Endodermal cell (in vitro differentiated cells): ENCODE measurements around the gene PITPNM3. TPM values are rescaled to one million over a fixed set of nuclear protein-coding genes. Genes with fewer than 3 reads are reported as not detected.

Experiments
- DNase-seq: peaks from one replicate; pipeline ENCODE4 v3.0.0-alpha.2; 2017
- H3K27ac ChIP-seq: 2 replicates; pipeline ENCODE4 v1.5.1; 2013; ENCODE audit warnings: mild to moderate bottlenecking, low read depth, low read length, moderate library complexity
- H3K27me3 ChIP-seq: 2 replicates; pipeline ENCODE4 v1.6.1; 2013; ENCODE audit warnings: mild to moderate bottlenecking, low read length, moderate library complexity; ENCODE audit not compliant: insufficient read depth, control insufficient read depth, poor library complexity, severe bottlenecking
- H3K36me3 ChIP-seq: 2 replicates; pipeline ENCODE4 v1.7.0; 2013; ENCODE audit warnings: mild to moderate bottlenecking, low read length, moderate library complexity; ENCODE audit not compliant: control insufficient read depth, insufficient read depth
- H3K4me1 ChIP-seq: one replicate; pipeline ENCODE4 v1.7.0; 2013; ENCODE audit warnings: low read length; ENCODE audit not compliant: control insufficient read depth, insufficient read depth
- H3K4me3 ChIP-seq: 2 replicates; pipeline ENCODE4 v1.5.1; 2013; ENCODE audit warnings: mild to moderate bottlenecking, low read length, moderate library complexity
- H3K9ac ChIP-seq: 2 replicates; pipeline ENCODE4 v1.6.1; 2013; ENCODE audit warnings: mild to moderate bottlenecking, low read length, moderate library complexity; ENCODE audit not compliant: poor library complexity, severe bottlenecking; ENCODE audit errors: extremely low read depth
- H3K9me3 ChIP-seq: 2 replicates; pipeline ENCODE4 v1.6.1; 2013; ENCODE audit warnings: mild to moderate bottlenecking, low read length, moderate library complexity; ENCODE audit not compliant: control insufficient read depth
- H3K27ac Mint-ChIP-seq: 2 replicates; pipeline ENCODE4 v1.8.0; 2020; ENCODE audit warnings: mixed read lengths
- H3K27me3 Mint-ChIP-seq: 2 replicates; pipeline ENCODE4 v1.8.0; 2021; ENCODE audit warnings: mild to moderate bottlenecking, mixed read lengths; ENCODE audit not compliant: insufficient read depth
- H3K36me3 Mint-ChIP-seq: 2 replicates; pipeline ENCODE4 v1.8.0; 2020; ENCODE audit warnings: low read depth, mixed read lengths
- H3K4me1 Mint-ChIP-seq: 2 replicates; pipeline ENCODE4 v1.8.0; 2020; ENCODE audit warnings: mixed read lengths
- H3K4me3 Mint-ChIP-seq: 2 replicates; pipeline ENCODE4 v1.8.0; 2020; ENCODE audit warnings: mild to moderate bottlenecking, moderate library complexity, mixed read lengths
- H3K9me3 Mint-ChIP-seq: 2 replicates; pipeline ENCODE4 v1.8.0; 2020; ENCODE audit warnings: mild to moderate bottlenecking, mixed read lengths
- CTCF ChIP-seq: fragments of 200-600 bp; sonication (generic); conservative IDR thresholded peaks from 2 replicates; pipeline ENCODE4 v1.5.0; 2021; ENCODE audit warnings: antibody characterized with exemption, mild to moderate bottlenecking
- WGBS, 2 experiments: methylation state at CpG; one replicate each; pipeline versions ENCODE4 v1.1.5 to v1.1.7; 2013; ENCODE audit warnings: missing lambda C conversion rate in 2 of 2, mixed read lengths in 1 of 2; ENCODE audit not compliant: insufficient coverage in 1 of 2, insufficient read length in 1 of 2; 5-methylcytosine and 5-hydroxymethylcytosine counted together
- total RNA-seq, 2 donors: library from RNA; stranded (reverse); fragmentation: NEBNext Ultra II Directional in 1 of 2; extraction: Animal tissue kit (Norgen Biotek cat#: 25700) in 1 of 2; gene quantifications; 2 replicates in 1 of 2; 3 replicates in 1 of 2; pipeline ENCODE4 v1.2.1, GENCODE V29; 2021

Gene PITPNM3
- total RNA-seq, 2 donors from 2014 or later, result 1.8 to 2.7 TPM

DNA sequence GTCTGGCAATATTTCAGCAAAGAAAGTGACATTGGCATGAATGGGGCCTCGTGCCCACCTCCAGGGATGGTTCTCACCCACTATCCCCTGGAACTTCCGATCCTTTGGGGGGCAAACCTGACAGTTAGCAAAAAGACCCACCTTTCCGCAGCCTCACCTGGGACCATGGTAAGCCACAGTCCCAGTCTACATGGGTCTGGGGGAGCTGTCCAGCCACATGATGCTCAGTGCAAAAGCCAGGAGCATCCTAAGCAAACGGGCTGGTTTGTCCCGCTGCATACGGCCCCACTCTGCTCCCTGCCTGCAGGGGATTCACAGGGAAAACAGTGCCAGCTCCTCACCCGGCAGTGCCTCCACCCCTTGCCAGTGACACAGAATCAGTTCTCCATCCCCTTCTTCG, 140.7 kb downstream of the PITPNM3 start:
- no peak overlapping the region for H3K27ac Mint-ChIP-seq
- Histone ChIP-seq H3K4me1 (no peaks in the 10 kb centered on the region), H3K9me3 (no peaks in the 10 kb centered on the region), H3K36me3 (no peaks in the 10 kb centered on the region), H3K9ac (no peak overlapping the region), H3K4me3 (no peak overlapping the region), H3K27ac (no peak overlapping the region), H3K27me3 (no peaks in the 10 kb centered on the region)
- H3K36me3 Mint-ChIP-seq, result no peaks in the 10 kb centered on the region
- H3K4me1 Mint-ChIP-seq, result peaks cover 7% of the 10 kb centered on the region
- DNase-seq, result no peak
- TF ChIP-seq CTCF, result no peak
- no peaks in the 10 kb centered on the region for H3K9me3 Mint-ChIP-seq
- peaks cover 3% of the 10 kb centered on the region for H3K27me3 Mint-ChIP-seq
- 84 to 92% methylated on average over 7 to 8 of the region's 8 CpGs for WGBS, 2 experiments
- H3K4me3 Mint-ChIP-seq, result no peak overlapping the region

DNA sequence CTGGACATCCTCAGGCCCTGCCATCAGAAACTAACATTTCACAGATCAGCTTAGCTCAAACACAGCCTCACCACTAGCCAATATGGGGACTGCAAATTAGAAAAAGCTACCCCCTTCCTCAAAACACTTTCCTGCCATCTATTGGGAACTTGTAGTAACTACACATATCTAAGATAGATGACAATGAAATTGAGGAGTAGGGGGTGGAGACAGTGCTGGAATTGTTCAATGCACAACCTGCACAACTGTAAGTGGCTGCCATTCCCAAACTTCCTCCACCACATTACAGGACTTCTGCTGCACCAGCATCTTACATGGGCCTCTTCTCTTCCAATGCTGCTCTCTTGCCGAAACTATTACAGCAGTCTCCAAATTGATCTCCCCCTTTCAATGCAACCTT, 143.3 kb downstream of the PITPNM3 start:
- no peak for DNase-seq
- Histone ChIP-seq H3K9me3 (no peaks in the 10 kb centered on the region), H3K4me3 (no peak overlapping the region), H3K27me3 (no peaks in the 10 kb centered on the region), H3K9ac (no peak overlapping the region), H3K4me1 (no peaks in the 10 kb centered on the region), H3K36me3 (no peaks in the 10 kb centered on the region), H3K27ac (no peak overlapping the region)
- Mint-ChIP-seq H3K36me3 (no peaks in the 10 kb centered on the region), H3K4me3 (no peak overlapping the region), H3K9me3 (no peaks in the 10 kb centered on the region), H3K27me3 (peaks cover 3% of the 10 kb centered on the region), H3K4me1 (peaks cover 3% of the 10 kb centered on the region), H3K27ac (no peak overlapping the region)
- TF ChIP-seq CTCF, result peak; percentile 67
- WGBS, 2 experiments, result 92% methylated on average over 1 of the region's 1 CpG; no CpG with 5 or more reads in 1 of the 2 experiments

DNA sequence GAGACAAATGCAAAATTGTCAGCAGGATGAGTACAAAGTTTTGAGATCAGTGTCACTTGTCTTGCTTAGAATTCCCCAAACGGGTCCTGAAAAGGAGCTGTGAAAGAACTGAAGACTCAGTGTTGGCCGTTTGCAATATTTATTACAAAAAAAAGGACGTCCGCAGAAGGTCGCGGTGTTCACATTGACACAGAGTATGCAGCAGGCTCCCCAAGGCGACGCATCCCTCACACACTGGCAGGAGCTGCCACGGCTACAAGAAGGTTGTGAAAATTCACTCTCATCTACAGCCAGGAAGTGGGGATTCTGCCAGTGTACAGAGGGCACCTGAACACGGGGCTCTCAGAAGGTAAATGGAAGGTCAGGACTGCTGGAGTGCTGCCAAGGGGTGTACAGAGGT, 147.6 kb downstream of the PITPNM3 start:
- H3K4me3 ChIP-seq, result no peak overlapping the region
- TF ChIP-seq CTCF, result no peak
- no peak overlapping the region for H3K4me3 Mint-ChIP-seq
- no peak overlapping the region for H3K9ac ChIP-seq
- 91 to 94% methylated on average over 10 of the region's 10 CpGs for WGBS, 2 experiments
- no peak overlapping the region for H3K27ac ChIP-seq
- peaks cover 3% of the 10 kb centered on the region for H3K4me1 Mint-ChIP-seq
- H3K27ac Mint-ChIP-seq, result no peak overlapping the region
- no peak for DNase-seq
- H3K4me1 ChIP-seq, result no peaks in the 10 kb centered on the region
- no peaks in the 10 kb centered on the region for H3K36me3 Mint-ChIP-seq
- no peaks in the 10 kb centered on the region for H3K27me3 Mint-ChIP-seq
- H3K27me3 ChIP-seq, result no peaks in the 10 kb centered on the region
- H3K9me3 Mint-ChIP-seq, result no peaks in the 10 kb centered on the region
- H3K9me3 ChIP-seq, result no peaks in the 10 kb centered on the region
- no peaks in the 10 kb centered on the region for H3K36me3 ChIP-seq
